Neuronal stem cell (in vitro differentiated cells): ENCODE data around the gene EIF1AY. TPM values are rescaled to one million over a fixed set of nuclear protein-coding genes. Genes with fewer than 3 reads are reported as not detected.

Experiments
- DNase-seq: peaks from one replicate; pipeline ENCODE4 v3.0.0-alpha.2; 2013; ENCODE audit warnings: low spot score
- H2AFZ ChIP-seq: one replicate; pipeline ENCODE4 v1.6.1; 2013; ENCODE audit warnings: mild to moderate bottlenecking, low read length, inconsistent platforms
- H2AK5ac ChIP-seq: 2 replicates; pipeline ENCODE4 v1.6.1; 2013; ENCODE audit warnings: low read depth, mild to moderate bottlenecking, inconsistent platforms, low read length, moderate library complexity, mixed read lengths
- H2BK120ac ChIP-seq: 2 replicates; pipeline ENCODE4 v1.6.1; 2013; ENCODE audit warnings: low read depth, mild to moderate bottlenecking, inconsistent platforms, low read length, moderate library complexity, mixed read lengths
- H2BK12ac ChIP-seq: one replicate; pipeline ENCODE4 v1.6.1; 2013; ENCODE audit warnings: low read length, inconsistent platforms
- H2BK15ac ChIP-seq: 2 replicates; pipeline ENCODE4 v1.6.1; 2013; ENCODE audit warnings: mild to moderate bottlenecking, low read length, inconsistent platforms, mixed read lengths
- H2BK5ac ChIP-seq: one replicate; pipeline ENCODE4 v1.6.1; 2013; ENCODE audit warnings: inconsistent platforms, mild to moderate bottlenecking, low read length, moderate library complexity
- H3K14ac ChIP-seq: one replicate; pipeline ENCODE4 v1.6.1; 2013; ENCODE audit warnings: low read length, inconsistent platforms
- H3K18ac ChIP-seq: 2 replicates; pipeline ENCODE4 v1.6.1; 2013; ENCODE audit warnings: low read length, inconsistent platforms
- H3K23ac ChIP-seq: 2 replicates; pipeline ENCODE4 v1.6.1; 2013; ENCODE audit warnings: low read depth, mild to moderate bottlenecking, mixed read lengths, low read length, inconsistent platforms; ENCODE audit not compliant: poor library complexity
- H3K27ac ChIP-seq: replicated peaks from 3 replicates; pipeline ENCODE4 v1.5.1; 2013; ENCODE audit warnings: low read length, inconsistent platforms
- H3K27me3 ChIP-seq, 3 experiments: 2 replicates each; pipeline ENCODE4 v1.6.1; 2013; ENCODE audit warnings: low read length in 3 of 3, mild to moderate bottlenecking in 2 of 3, inconsistent platforms in 1 of 3, low read depth in 1 of 3, mixed read lengths in 1 of 3, moderate library complexity in 1 of 3; ENCODE audit not compliant: control insufficient read depth in 3 of 3, insufficient read depth in 3 of 3
- H3K36me3 ChIP-seq, 2 donors: replicated peaks in 1 of 2; 2 replicates each; pipeline ENCODE4 v1.6.1; 2013; ENCODE audit warnings: low read length in 2 of 2; ENCODE audit not compliant: control insufficient read depth in 2 of 2, insufficient read depth in 2 of 2
- H3K4ac ChIP-seq: 2 replicates; pipeline ENCODE4 v1.6.1; 2013; ENCODE audit warnings: inconsistent platforms, mild to moderate bottlenecking, low read length, moderate library complexity
- H3K4me1 ChIP-seq, 2 donors: 1 replicate in 1 of 2; 2 replicates in 1 of 2; pipeline ENCODE4 v1.6.1; 2013; ENCODE audit warnings: low read length in 2 of 2, low read depth in 1 of 2; ENCODE audit not compliant: control insufficient read depth in 2 of 2, insufficient read depth in 1 of 2
- H3K4me2 ChIP-seq: one replicate; pipeline ENCODE4 v1.6.1; 2013; ENCODE audit warnings: mild to moderate bottlenecking, low read length, inconsistent platforms; ENCODE audit not compliant: insufficient read depth, poor library complexity, severe bottlenecking
- H3K4me3 ChIP-seq, 2 donors: 2 replicates each; pipeline ENCODE4 v1.5.1; 2013; ENCODE audit warnings: low read length in 2 of 2, mild to moderate bottlenecking in 2 of 2, inconsistent platforms in 1 of 2, moderate library complexity in 1 of 2
- H3K79me1 ChIP-seq: one replicate; pipeline ENCODE4 v1.6.1; 2013; ENCODE audit warnings: low read depth, mild to moderate bottlenecking, inconsistent platforms, low read length, moderate library complexity
- H3K9ac ChIP-seq: one replicate; pipeline ENCODE4 v1.6.1; 2013; ENCODE audit warnings: mild to moderate bottlenecking, low read depth, low read length, inconsistent platforms; ENCODE audit not compliant: poor library complexity
- H3K9me3 ChIP-seq, 2 donors: replicated peaks in 1 of 2; 2 replicates each; pipeline versions ENCODE3 to v1.6.1; 2013; ENCODE audit warnings: low read length in 2 of 2, mild to moderate bottlenecking in 2 of 2, inconsistent platforms in 1 of 2, low read depth in 1 of 2, mixed read lengths in 1 of 2, moderate library complexity in 1 of 2; ENCODE audit not compliant: control insufficient read depth in 2 of 2, insufficient read depth in 1 of 2
- H4K8ac ChIP-seq: one replicate; pipeline ENCODE4 v1.6.1; 2013; ENCODE audit warnings: low read depth, mild to moderate bottlenecking, inconsistent platforms, low read length, moderate library complexity
- H4K91ac ChIP-seq: one replicate; pipeline ENCODE4 v1.6.1; 2013; ENCODE audit warnings: low read length, low read depth, mild to moderate bottlenecking, inconsistent platforms; ENCODE audit not compliant: poor library complexity
- WGBS, 2 donors: extraction: QIAGEN DNeasy Blood & Tissue Kit; methylation state at CpG; one replicate each; pipeline ENCODE4 v1.1.7; 2013; ENCODE audit warnings: missing lambda C conversion rate in 2 of 2, mixed read lengths in 1 of 2; ENCODE audit not compliant: insufficient read length in 2 of 2, insufficient replicate concordance in 1 of 2; ENCODE audit errors: extremely low coverage in 2 of 2; 5-methylcytosine and 5-hydroxymethylcytosine counted together
- polyA plus RNA-seq, 2 experiments: library from polyadenylated mRNA; stranded (reverse); fragments of 200-250 nt; gene quantifications; one replicate each; pipeline ENCODE4 v1.2.3, GENCODE V29; 2013

Gene EIF1AY
- polyA plus RNA-seq (2013, experiment 1 of 2), result 38.5 TPM
- 37.0 TPM for polyA plus RNA-seq (2013, experiment 2 of 2)

- DNase-seq, result peak; percentile 84
- H3K4me3 ChIP-seq, result peak within 1 kb of the TSS in 1 of 2 donors; percentile 86
- H3K4ac ChIP-seq, result no peak within 1 kb of the TSS
- H2AFZ ChIP-seq, result no peak within 1 kb of the TSS
- no peak within 1 kb of the TSS for H4K8ac ChIP-seq
- H3K4me1 ChIP-seq, result no peaks in the 10 kb centered on the region
- H4K91ac ChIP-seq, result no peak within 1 kb of the TSS
- H3K9ac ChIP-seq, result peak within 1 kb of the TSS; percentile 74
- H3K79me1 ChIP-seq, result no peaks in the 10 kb centered on the region
- no peak within 1 kb of the TSS for H3K14ac ChIP-seq
- peak within 1 kb of the TSS; percentile 76 for H3K27ac ChIP-seq
- H3K36me3 ChIP-seq, result no peaks in the 10 kb centered on the region
- H2BK15ac ChIP-seq, result no peak within 1 kb of the TSS
- no peaks in the 10 kb centered on the region for H3K27me3 ChIP-seq
- no CpG with 5 or more reads among the region's 31 CpGs for WGBS, 2 donors
- H3K23ac ChIP-seq, result no peak within 1 kb of the TSS
- no peak within 1 kb of the TSS for H2BK5ac ChIP-seq
- H2AK5ac ChIP-seq, result no peak within 1 kb of the TSS
- H3K9me3 ChIP-seq, result no peaks in the 10 kb centered on the region
- H2BK12ac ChIP-seq, result no peak within 1 kb of the TSS
- H3K4me2 ChIP-seq, result peak within 1 kb of the TSS; percentile 57
- H3K18ac ChIP-seq, result no peak within 1 kb of the TSS
- H2BK120ac ChIP-seq, result no peak within 1 kb of the TSS
Measured at GRCh38 chrY:20575531-20576121, at the start of gene EIF1AY. TSS of gene EIF1AY (plus strand) at chrY:20575776. CDS start at chrY:20575872, 96 bp downstream.

- Histone ChIP-seq H3K27ac (no peak overlapping the region), H3K18ac (no peak overlapping the region), H4K91ac (no peak overlapping the region), H3K27me3 (no peaks in the 10 kb centered on the region), H3K79me1 (no peaks in the 10 kb centered on the region), H2BK5ac (no peak overlapping the region), H3K9ac (no peak overlapping the region), H3K36me3 (no peaks in the 10 kb centered on the region), H3K4me1 (no peaks in the 10 kb centered on the region), H3K4me2 (no peak overlapping the region), H3K23ac (no peak overlapping the region), H3K14ac (no peak overlapping the region), H2BK12ac (no peak overlapping the region), H4K8ac (no peak overlapping the region), H2AK5ac (no peak overlapping the region), H2AFZ (no peak overlapping the region), H3K4ac (no peak overlapping the region), H3K4me3 (no peak overlapping the region), H3K9me3 (peaks cover 0 to 1% of the 10 kb centered on the region in 2 donors), H2BK15ac (no peak overlapping the region), H2BK120ac (no peak overlapping the region)
- no CpG with 5 or more reads among the region's 6 CpGs for WGBS, 2 donors
- no peak for DNase-seq
Measured at GRCh38 chrY:20528435-20528834, 47.1 kb upstream of the EIF1AY start.

- H4K8ac ChIP-seq, result no peak overlapping the region
- WGBS, 2 donors, result no CpG with 5 or more reads among the region's 1 CpG
- DNase-seq, result no peak
- H3K36me3 ChIP-seq, result no peaks in the 10 kb centered on the region
- no peak overlapping the region for H3K4me3 ChIP-seq
- H2AK5ac ChIP-seq, result no peak overlapping the region
- H3K4ac ChIP-seq, result no peak overlapping the region
- no peak overlapping the region for H3K9ac ChIP-seq
- no peak overlapping the region for H3K27ac ChIP-seq
- H3K18ac ChIP-seq, result no peak overlapping the region
- H2BK12ac ChIP-seq, result no peak overlapping the region
- no peak overlapping the region for H2BK15ac ChIP-seq
- H3K14ac ChIP-seq, result no peak overlapping the region
- H2AFZ ChIP-seq, result no peak overlapping the region
- no peak overlapping the region for H4K91ac ChIP-seq
- H3K79me1 ChIP-seq, result no peaks in the 10 kb centered on the region
- no peak overlapping the region for H3K4me2 ChIP-seq
- no peaks in the 10 kb centered on the region for H3K27me3 ChIP-seq
- H3K4me1 ChIP-seq, result no peaks in the 10 kb centered on the region
- no peak overlapping the region for H3K23ac ChIP-seq
- H3K9me3 ChIP-seq, result no peaks in the 10 kb centered on the region
- H2BK5ac ChIP-seq, result no peak overlapping the region
- no peak overlapping the region for H2BK120ac ChIP-seq
Measured at GRCh38 chrY:20538186-20538585, 37.4 kb upstream of the EIF1AY start.

GRCh38 chrY:20538933-20539332 is 36.6 kb upstream of the EIF1AY start:
- Histone ChIP-seq H3K4me1 (no peaks in the 10 kb centered on the region), H3K79me1 (no peaks in the 10 kb centered on the region), H3K4me2 (no peak overlapping the region), H3K9me3 (peaks cover 0 to 2% of the 10 kb centered on the region in 2 donors), H3K36me3 (no peaks in the 10 kb centered on the region), H3K27ac (no peak overlapping the region), H4K91ac (no peak overlapping the region), H2AFZ (no peak overlapping the region), H3K18ac (no peak overlapping the region), H3K14ac (no peak overlapping the region), H2AK5ac (no peak overlapping the region), H4K8ac (no peak overlapping the region), H3K4ac (no peak overlapping the region), H2BK12ac (no peak overlapping the region), H3K9ac (no peak overlapping the region), H2BK5ac (no peak overlapping the region), H3K4me3 (no peak overlapping the region), H2BK15ac (no peak overlapping the region), H3K23ac (no peak overlapping the region), H2BK120ac (no peak overlapping the region), H3K27me3 (no peaks in the 10 kb centered on the region)
- DNase-seq, result no peak
